Stimulated activated naive CD8-positive, alpha-beta T cell treated with anti-CD3 and anti-CD28 coated beads, Interleukin-15, Interleukin-2, amounts not matched to agents 100 U/mL and 50 U/mL, for 24 hours (primary cell): Measurements from ENCODE around the gene ASIC4.

Experiments
- ATAC-seq: fragments of 150-1000 bp; cut with Tn5 transposase; one replicate; pipeline ENCODE4 v1.10.0; 2021
- DNase-seq: peaks from one replicate; pipeline ENCODE4 v3.0.0; 2021

ASIC4 gene

DNA sequence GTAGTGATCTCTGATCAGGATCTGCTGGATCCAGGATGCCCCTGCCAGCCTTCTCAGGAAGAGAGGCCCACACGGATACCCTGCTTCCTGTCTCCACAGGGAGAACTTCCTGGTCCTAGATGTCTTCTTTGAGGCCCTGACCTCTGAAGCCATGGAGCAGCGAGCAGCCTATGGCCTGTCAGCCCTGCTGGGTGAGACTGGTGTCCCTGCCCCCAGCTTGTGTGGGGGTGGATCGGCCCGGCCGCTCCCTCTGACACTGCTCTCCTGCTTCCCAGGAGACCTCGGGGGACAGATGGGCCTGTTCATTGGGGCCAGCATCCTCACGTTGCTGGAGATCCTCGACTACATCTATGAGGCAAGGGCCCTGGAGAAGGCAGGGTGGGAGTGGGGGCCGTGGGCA is 22.7 kb downstream of the ASIC4 start:
- DNase-seq: no peak
- no peak for ATAC-seq

DNA sequence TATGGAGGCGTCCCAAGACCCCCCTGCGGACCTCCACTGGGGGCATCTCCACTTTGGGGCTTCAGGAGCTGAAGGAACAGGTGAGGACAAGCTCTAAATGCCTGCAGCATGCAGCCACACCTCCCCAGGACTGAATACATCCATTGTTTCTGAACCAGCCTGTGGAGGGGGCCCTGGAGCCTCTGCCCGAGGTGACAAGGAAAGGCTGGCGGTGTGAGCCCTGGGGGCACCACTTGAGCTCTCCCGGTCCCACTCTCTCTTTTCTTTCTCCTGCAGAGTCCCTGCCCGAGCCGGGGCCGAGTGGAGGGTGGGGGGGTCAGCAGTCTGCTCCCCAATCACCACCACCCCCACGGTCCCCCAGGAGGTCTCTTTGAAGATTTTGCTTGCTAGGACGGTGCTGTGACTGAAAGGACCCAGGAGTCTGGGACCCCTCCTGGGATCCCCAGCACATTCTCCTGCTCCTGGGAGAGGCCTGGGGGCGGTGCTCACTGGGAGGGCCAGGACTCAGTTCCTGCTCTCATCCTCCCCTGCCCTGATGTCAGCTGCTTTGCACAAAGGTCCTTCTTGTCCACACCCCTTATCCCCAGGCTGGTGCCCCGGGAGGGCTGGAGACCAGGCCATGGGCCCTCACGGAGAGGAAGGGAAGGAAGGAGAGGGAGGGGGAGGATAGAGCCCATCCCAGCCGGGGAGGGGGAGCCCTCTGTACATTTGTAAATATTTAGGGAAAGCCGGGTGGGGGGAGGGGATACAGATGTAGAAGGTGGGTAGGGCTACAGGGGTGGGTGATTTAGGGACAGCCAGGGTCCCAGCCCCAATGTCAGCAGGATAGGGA is 23.6 kb downstream of the ASIC4 start:
- ATAC-seq: no peak

DNA sequence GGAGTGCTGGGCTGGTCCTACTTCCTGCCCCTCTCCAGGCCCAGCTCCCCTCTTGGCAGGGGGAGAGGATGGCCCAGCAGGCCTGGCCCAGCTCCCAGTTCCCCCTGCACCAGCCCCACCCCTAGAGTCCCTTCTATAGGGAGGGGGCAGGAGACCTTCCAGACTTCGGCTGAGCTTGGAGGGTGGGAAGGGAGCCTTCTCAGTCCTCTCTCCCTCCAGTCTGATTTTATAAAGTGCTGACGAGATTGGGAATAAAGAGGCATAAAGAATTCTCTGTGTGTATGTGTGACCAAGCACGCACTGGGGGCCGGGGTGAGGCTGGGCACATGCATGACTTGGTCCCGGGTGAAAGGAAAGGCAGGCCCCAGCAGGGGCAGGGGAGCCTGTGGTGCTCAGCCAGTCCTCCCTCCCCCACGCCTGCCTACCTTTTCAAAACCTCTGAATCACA is 24.2 kb downstream of the ASIC4 start:
- no peak for DNase-seq
- ATAC-seq: no peak

More for the DNA sequence above, 23.6 kb downstream of the ASIC4 start:
- no peak for DNase-seq

DNA sequence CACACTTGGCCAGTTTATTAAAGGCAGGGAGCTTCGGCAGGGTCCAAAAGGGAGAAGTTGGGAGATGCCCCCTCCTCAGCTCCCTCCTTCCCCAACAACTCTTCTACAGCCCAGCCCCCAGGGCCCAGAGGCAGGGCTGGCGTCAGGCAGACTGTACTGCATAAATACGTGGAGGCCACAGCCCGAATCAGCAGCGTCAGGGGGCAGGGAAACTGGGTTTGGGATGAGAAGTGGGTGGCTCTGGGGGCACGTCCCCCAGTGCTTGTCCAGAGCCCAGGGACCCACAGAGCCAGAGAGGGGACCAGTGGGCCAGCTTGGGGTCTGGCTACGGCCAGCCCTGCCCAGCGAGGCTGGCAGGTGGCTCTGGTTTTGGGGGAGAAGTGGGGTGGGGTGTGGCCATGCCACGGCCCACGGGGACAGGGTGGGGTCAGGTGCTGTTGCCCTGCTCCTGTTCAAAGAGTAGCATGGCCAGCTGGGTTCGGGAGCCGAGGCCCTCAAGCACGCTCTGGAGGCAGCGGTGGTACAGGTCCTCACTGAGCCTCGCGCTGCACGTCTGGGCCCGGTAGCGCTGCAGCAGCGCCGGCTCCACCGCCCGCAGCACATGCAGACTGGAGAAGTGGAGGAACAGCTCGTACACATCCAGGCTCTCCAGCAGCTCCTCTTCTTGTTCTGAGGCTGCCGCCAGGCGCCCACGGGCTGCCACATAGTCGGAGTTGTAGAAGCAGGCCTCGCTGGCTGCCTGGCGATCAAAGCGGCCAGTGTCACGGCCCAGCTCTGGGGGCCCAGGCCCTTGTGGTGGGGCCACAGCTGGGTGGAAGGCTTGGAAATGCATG is 24.9 kb downstream of the ASIC4 start:
- ATAC-seq: no peak
- no peak for DNase-seq

DNA sequence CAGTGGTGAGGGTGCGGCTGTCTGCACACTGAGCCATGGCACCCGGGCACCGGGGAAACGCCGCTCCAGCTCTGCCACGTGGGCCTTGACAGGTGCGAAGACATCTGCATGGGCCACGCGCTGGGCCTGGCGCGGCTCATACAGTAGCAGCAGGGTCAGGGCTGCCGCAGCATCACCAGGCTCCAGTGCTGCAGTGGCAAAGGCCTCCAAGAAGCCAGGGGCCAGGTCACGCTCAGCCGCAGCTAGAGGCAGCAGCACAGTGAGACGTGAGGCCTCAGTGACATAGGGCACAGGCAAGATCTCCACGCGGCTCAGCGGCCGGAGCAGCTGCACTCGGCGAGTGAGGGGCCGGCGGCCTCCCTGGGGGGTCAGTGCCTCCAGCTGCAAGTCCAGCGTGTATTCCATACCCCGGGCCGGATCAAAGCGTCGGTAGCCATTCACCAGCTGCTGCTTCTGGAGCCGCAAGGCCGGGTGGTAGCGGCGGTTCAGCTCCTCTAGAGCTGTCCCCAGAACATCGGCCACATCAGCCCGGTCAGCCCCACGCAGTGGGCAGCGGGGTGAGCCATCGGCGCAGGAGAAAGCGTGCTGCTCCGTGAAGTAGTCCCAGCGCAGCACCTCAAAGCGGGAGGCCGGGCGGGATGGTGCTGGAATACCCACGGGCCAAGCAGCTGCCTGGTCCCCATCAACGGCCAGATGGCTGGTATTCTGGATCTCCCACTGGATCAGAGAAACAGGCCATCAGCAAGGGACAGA is 25.8 kb downstream of the ASIC4 start:
- no peak for DNase-seq
- no peak for ATAC-seq

DNA sequence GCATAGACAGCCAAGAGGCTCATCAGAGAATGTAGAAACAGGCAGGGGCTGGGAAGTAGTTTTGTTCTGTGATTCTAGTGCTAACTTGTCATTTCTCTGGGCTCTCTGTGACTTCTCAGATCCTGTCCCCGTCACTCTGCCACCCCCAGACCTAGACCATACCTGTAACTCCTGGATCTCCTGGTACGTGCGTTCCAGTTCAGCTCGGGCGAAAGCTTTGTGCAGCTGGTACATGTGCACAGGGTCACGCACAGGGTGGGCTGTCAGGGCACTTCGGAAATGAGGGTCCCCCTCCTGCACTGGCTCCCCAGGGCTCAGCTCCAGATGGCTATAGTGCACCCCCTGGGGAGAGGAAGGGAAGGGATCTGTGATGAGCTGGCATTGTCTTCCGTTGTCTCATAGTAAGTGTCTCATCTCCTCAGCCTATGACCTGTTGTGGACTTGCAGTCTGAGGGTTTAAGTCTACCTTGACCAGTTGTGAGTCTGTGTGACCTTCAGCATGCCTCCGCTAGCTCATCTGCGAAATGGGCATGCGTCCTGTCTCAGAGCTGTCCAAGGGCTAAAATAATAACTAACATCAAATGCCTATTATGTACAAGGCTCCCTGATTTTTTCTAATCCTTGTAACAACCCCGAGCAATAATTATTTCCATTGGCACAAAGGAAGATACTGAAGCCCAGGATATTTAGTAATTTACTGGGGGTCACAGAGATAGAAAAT is 26.7 kb downstream of the ASIC4 start:
- ATAC-seq: no peak
- no peak for DNase-seq

DNA sequence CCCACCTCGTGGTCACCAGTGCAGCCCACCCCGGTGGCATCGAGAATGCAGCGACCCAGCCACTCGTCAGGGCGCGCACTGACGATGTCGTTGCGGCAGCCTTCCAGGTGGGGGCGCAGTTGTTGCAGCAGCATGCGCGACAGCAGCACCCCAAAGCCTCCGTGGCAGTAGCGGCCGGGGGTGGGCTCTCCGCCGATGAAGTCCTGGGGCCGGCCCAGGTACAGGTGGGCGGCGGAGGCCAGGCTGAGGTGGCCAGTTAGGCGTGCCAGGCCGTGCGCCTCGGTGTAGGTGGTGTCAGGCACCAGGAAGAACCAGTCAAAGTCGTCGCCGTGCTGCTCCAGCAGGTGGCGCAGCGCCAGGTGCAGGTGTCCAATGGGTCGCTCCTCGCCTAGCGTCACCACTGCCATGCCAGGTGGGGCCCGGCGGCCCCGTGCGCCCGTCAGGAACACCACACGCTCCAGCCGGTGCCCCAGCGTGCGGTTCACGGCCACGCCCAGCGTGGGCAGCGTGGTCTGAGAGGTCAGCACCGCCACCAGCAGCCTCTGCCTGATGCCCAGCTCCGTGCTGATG is 27.4 kb downstream of the ASIC4 start:
- ATAC-seq (peak; percentile 48), DNase-seq (peak; percentile 90)

DNA sequence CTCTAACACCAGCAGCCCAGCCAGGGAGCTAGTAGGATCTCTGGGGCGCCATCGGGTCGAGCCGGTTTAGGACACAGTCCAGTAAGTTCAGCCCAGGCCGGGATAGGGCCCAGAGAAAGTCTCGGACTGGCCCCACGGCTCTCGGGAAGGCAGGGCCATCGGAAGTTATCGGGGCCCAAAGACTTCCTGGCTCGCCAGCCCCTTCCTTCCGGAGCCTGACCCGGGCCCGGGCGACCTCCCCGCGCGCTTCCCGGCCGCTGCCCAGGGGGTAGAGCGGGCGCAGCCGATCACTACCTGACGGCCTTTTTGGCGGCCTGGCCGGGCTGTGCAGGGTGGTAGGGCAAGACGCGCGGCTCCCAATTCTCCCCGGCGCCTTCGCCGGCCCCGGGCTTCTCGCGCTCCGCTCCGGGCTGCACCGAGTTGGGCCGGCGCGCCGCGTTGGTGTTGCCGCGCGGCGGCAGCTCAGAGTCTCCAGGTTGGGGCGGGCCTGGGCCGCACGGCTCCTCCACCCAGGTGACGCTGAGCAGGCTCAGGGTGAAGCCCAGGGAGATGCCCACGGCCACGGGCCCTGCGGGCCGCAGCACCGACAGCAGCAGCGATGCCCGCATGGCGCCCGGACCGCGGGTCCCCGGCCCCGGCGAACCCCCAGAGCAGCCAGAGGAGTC is 28.8 kb downstream of the ASIC4 start:
- DNase-seq: no peak
- ATAC-seq: peak; percentile 37

DNA sequence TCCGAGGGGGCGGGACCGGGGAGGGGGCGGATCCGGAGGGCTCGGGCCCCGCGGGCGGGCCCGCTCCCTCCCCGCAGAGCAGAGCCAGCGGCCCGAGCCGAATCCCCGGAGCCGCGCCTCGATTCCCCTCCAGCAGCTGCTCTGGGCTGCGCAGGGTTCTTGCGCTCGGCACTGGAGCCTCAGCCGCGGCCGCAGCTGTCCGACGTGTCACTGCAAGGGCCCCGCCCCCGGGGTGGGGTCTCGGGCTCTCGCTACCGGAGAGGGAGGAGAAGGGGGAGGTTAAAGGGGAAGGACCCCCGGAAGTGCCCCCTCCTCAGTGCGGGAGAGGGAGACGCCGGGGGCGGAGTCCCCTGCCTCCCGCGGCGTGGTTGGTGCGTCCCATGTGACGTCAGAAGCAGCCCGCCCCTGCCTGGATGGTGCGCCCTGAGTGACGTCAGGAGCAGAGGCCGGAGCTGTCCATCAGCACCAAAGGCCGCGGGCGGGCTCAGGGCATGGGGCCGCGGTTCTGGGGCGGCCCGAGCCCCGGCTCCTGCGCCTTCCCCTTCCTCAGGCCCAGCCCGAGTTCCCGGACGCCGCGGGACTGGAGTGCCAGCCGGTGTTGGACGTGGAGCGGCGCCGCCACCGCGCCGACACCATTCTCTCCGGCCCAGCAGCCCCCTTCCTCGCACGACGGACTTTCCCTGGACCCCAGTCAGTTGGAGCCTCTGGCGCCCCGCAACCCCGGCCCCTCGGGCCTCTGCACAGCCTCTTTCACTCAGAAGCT is 29.5 kb downstream of the ASIC4 start, which contains the start of the genes CHPF and TMEM198:
Gene CHPF (minus strand): TSS at position 214 of the 763 bp plus-strand sequence. CDS start 271 bp downstream, outside the sequence.
Gene TMEM198 (plus strand): TSS at position 433 of the 763 bp plus-strand sequence. CDS start 700 bp downstream, outside the sequence.
- DNase-seq (peak; percentile 94), ATAC-seq (peak; percentile 81)

DNA sequence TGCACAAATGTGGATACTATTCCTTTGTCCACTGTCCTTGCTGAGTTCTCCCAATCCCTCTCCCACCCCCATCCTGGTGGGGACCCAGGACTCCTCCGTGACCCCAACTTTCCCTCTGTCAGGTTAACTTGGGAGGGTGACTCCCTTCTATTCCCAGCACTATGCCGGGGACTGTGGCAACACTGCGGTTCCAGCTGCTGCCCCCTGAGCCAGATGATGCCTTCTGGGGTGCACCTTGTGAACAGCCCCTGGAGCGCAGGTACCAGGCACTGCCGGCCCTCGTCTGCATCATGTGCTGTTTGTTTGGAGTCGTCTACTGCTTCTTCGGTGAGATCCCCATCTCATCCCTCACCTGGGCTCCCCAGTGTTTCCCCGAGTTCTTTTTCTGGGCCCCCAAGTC is 30.3 kb downstream of the ASIC4 start:
- no peak for DNase-seq
- no peak for ATAC-seq

DNA sequence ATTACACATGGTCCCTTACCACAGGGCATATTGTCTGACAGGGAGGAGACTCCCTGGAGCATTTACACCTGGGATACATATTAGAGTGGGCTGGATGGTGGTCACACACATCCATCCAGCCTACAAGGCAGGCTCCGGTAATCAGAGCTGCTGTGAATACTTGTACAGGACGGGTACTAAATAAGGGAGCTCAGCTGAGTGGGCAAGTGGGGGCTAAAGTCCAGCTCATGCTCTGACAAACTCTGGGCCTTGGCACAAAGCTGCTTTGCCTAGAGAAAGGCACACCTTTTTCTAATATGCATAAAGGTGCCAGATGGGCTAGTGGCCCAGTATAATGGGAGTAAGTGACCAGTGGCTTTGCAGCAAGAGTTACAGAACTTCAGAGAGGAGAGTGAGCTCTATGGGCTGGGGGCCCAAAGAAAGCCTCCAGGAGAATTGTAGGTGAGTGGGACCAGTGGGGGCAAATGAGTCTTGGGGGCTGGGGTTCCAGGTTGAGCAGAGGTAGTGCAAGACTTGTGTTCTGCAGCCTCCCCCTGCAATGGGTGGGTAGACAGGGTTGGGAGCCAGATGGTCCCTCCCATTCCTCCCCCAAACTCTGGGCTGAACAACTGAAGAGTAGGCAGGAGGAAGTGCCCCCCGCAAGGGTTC is 31.1 kb downstream of the ASIC4 start:
- ATAC-seq: no peak

DNA sequence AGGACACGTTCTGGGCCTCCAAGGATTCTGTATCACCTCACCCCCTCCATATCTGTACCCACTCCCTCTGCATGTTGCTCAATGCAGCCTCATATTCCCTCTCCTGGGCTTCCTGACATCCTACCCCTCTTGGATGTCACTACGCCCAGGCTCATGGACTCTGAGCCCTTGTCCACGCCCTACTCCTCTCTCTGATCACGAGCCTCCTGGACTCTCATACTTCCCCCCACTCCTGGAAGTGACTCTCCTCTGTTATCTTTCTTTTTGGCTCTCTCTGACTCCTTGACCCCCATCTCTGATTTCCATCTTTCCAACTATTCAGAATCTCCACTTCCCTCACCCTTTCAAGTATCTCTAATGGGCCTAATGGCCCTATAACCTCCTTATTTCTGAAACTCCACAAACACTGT is 31.7 kb downstream of the ASIC4 start:
- DNase-seq (no peak), ATAC-seq (no peak)

More for the DNA sequence above, 31.1 kb downstream of the ASIC4 start:
- no peak for DNase-seq

DNA sequence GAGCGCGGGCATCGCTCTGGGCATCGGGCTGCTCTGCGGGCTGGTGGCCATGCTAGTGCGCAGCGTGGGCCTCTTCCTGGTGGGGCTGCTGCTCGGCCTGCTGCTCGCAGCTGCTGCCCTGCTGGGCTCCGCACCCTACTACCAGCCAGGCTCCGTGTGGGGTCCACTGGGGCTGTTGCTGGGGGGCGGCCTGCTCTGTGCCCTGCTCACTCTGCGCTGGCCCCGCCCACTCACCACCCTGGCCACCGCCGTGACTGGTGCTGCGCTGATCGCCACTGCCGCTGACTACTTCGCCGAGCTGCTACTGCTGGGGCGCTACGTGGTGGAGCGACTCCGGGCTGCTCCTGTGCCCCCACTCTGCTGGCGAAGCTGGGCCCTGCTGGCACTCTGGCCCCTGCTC is 33.3 kb downstream of the ASIC4 start:
- ATAC-seq (no peak), DNase-seq (no peak)

DNA sequence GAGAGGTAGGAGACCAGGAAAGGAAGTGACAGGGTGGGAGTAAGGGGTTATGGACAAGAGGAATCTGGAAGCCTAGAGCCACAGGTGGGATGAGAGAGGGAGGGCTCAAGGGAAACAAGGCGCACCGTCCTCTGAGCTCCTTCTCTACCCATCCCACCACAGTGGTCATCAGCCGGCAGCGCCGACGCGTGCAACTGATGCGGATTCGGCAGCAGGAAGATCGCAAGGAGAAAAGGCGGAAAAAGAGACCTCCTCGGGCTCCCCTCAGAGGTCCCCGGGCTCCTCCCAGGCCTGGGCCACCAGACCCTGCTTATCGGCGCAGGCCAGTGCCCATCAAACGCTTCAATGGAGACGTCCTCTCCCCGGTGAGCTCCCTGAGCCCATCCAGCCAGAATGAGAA is 34.7 kb downstream of the ASIC4 start:
- ATAC-seq (no peak), DNase-seq (no peak)

DNA sequence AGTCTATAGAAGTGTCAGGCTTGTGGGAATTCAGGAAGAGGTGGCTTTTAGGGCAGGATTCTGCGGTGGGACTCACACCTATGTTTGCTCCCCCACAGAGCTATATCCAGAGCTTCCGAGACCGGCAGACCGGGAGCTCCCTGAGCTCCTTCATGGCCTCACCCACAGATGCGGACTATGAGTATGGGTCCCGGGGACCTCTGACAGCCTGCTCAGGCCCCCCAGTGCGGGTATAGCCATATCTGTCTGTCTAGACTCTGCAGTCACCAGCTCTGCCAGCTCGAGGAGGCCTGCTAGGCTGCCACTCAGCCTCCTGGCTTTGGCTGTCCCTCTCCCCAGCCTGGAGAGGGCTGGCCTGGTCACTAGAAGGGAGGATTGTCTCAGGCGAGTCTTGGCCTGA is 35.3 kb downstream of the ASIC4 start:
- ATAC-seq (no peak), DNase-seq (no peak)

DNA sequence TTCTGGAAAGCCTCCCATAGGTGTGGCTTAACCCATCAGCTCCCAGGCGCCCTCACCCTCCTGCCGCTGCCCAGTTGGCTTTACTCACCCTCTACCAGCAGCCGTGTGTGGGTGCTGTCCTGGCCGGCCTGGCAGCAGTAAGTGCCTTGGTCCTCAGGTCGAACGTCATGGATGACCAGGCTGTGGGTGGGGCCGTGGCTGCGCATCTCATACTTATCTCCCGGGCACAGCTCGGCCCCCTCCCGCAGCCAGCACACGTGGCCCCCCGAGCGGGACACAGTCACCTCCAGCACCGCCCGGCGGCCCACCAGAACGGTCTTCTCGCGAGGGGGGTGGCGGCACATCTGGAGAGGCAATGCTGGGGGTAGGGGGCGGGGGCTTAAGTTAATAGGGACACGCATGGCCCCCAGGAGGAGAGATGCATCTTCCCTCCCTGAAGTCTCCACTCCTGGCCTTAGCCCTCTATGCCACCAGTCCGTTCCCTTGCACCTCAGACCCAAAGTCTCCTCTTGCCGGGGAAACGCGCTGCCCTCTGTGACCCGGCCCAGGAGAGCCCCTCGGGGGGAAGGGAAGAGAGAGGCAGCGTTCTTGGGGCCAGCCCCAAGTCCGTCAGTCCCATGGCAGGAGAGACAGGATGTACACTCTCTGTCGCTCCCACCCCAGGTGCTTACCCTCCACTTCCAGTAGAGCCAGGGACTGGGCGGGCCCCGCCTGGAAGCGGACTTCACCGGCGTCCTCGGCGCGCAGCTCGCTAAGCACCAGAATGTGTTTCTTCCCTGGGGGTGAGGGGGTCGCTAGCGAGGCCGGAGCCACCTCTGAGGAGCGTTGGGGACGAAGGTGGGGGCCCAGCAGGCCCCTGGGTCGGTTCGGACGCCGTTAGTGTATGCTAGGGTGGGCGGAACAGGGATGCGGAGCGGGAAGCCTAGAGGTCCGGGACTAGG is 37.4 kb downstream of the ASIC4 start:
- ATAC-seq (no peak), DNase-seq (peak; percentile 22)

DNA sequence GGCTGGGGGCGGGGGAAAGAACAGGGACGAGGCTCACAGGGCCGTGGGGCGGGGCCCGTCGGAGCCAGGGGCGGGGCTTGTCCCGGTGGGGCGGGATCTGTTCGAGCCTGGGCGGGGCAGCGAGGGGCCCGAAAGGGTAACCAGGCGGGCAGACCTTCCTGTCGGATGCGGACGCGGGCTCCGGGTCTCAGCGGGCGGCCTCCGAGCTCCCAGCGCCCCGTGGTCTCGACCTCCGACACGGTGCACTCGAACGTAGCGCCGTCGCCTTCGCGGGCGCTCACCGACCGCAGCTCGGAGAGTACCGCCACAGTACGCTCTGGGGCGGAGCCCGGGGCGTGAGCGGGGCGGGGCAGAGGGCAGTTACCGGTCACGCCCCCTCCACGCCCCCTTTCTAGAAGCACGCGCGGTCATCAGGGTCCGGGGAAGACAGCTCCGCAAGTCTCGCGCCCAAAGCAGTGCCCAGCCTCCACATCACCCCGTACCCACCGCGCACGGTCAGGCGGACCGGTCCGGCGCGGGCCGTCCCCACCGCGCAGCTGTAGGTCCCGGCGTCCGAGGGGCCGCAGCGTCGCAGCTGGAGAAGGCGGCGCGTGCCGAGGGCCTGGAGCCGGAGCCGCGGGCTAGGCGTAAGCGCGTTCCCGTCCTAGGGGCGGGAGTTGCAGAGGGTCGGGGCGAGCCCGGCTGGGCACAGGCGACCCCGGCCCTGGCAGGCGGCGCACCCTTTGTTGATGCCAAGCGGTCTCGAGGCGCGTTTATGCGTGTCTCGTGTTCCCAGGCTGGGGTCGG is 38.3 kb downstream of the ASIC4 start:
- ATAC-seq (peak; percentile 85), DNase-seq (peak; percentile 87)

DNA sequence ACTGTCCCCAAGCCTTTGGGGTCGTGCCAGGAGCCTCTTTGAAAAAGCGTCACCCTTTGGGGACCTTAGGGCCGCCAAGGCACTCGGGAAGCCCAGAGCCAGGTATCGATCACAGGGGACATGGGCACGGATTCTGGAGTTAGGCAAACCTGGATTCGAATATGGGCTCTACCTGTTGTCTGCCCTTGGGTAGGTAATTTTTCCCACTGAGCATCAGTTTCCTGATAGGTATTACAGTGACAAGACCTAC is 38.8 kb downstream of the ASIC4 start:
- no peak for DNase-seq
- no peak for ATAC-seq
